T-helper 2 cell treated with Interferon-gamma antibody and Interleukin-4, amounts not matched to agents 5 μg/mL and 100 μg/mL, for 36 hours (primary cell): ENCODE results near the gene NME3.

ENCODE experiments used
- DNase-seq: peaks from one replicate; pipeline ENCODE4 v3.0.0; 2021; ENCODE audit warnings: low spot score
- H3K27ac Mint-ChIP-seq: one replicate; pipeline ENCODE4 v1.8.0; 2021; ENCODE audit warnings: mild to moderate bottlenecking, mixed read lengths
- H3K27me3 Mint-ChIP-seq: one replicate; pipeline ENCODE4 v1.8.0; 2021; ENCODE audit warnings: low read depth, mixed read lengths
- H3K36me3 Mint-ChIP-seq: one replicate; pipeline ENCODE4 v1.8.0; 2021; ENCODE audit warnings: low read depth, mixed read lengths
- H3K4me1 Mint-ChIP-seq: one replicate; pipeline ENCODE4 v1.8.0; 2021; ENCODE audit warnings: low read depth, mixed read lengths
- H3K4me3 Mint-ChIP-seq: one replicate; pipeline ENCODE4 v1.8.0; 2022; ENCODE audit warnings: mild to moderate bottlenecking, moderate library complexity, mixed read lengths
- H3K9me3 Mint-ChIP-seq: one replicate; pipeline ENCODE4 v1.8.0; 2021; ENCODE audit warnings: mixed read lengths

Gene NME3

GRCh38 chr16:1771188-1771863, at the start of gene NME3:
Gene NME3, minus strand, starts transcription at chr16:1771543. Its CDS starts 9 bp downstream, at chr16:1771534.
- Mint-ChIP-seq H3K27ac (peak within 1 kb of the TSS; percentile 97), H3K36me3 (peaks cover 20% of the 10 kb centered on the region), H3K4me3 (peak within 1 kb of the TSS; percentile 98), H3K4me1 (peaks cover 2% of the 10 kb centered on the region), H3K27me3 (no peaks in the 10 kb centered on the region), H3K9me3 (no peaks in the 10 kb centered on the region)
- peak; percentile 83 for DNase-seq

- DNase-seq, result no peak
- peaks cover 11% of the 10 kb centered on the region for H3K4me1 Mint-ChIP-seq
- H3K9me3 Mint-ChIP-seq, result no peaks in the 10 kb centered on the region
- no peaks in the 10 kb centered on the region for H3K27me3 Mint-ChIP-seq
- H3K36me3 Mint-ChIP-seq, result peaks cover 4% of the 10 kb centered on the region
- no peak overlapping the region for H3K4me3 Mint-ChIP-seq
- H3K27ac Mint-ChIP-seq, result no peak overlapping the region
Observed at GRCh38 chr16:1820946-1821290, 49.6 kb upstream of the NME3 start.

GRCh38 chr16:1820096-1820945, 49.0 kb upstream of the NME3 start:
- Mint-ChIP-seq H3K4me3 (no peak overlapping the region), H3K9me3 (no peaks in the 10 kb centered on the region), H3K36me3 (peaks cover 5% of the 10 kb centered on the region), H3K27me3 (no peaks in the 10 kb centered on the region), H3K4me1 (peaks cover 5% of the 10 kb centered on the region), H3K27ac (no peak overlapping the region)
- no peak for DNase-seq

GRCh38 chr16:1819611-1820010, 48.3 kb upstream of the NME3 start:
- Mint-ChIP-seq H3K27ac (no peak overlapping the region), H3K4me3 (no peak overlapping the region), H3K4me1 (peaks cover 3% of the 10 kb centered on the region), H3K36me3 (peaks cover 7% of the 10 kb centered on the region), H3K27me3 (no peaks in the 10 kb centered on the region), H3K9me3 (no peaks in the 10 kb centered on the region)
- no peak for DNase-seq

- Mint-ChIP-seq H3K36me3 (peaks cover 7% of the 10 kb centered on the region), H3K4me1 (peaks cover 3% of the 10 kb centered on the region), H3K4me3 (no peak overlapping the region), H3K9me3 (no peaks in the 10 kb centered on the region), H3K27me3 (no peaks in the 10 kb centered on the region), H3K27ac (no peak overlapping the region)
- DNase-seq, result no peak
Observed at GRCh38 chr16:1818873-1819525, 47.7 kb upstream of the NME3 start.

GRCh38 chr16:1818204-1818872, 47.0 kb upstream of the NME3 start:
- Mint-ChIP-seq H3K27ac (no peak overlapping the region), H3K36me3 (peaks cover 9% of the 10 kb centered on the region), H3K4me3 (no peak overlapping the region), H3K4me1 (peaks cover under 1% of the 10 kb centered on the region), H3K9me3 (no peaks in the 10 kb centered on the region), H3K27me3 (no peaks in the 10 kb centered on the region)
- DNase-seq, result no peak

- no peak overlapping the region for H3K27ac Mint-ChIP-seq
- H3K4me3 Mint-ChIP-seq, result no peak overlapping the region
- DNase-seq, result no peak
- H3K9me3 Mint-ChIP-seq, result no peaks in the 10 kb centered on the region
- peaks cover 4% of the 10 kb centered on the region for H3K4me1 Mint-ChIP-seq
- H3K27me3 Mint-ChIP-seq, result no peaks in the 10 kb centered on the region
- H3K36me3 Mint-ChIP-seq, result peaks cover 12% of the 10 kb centered on the region
Observed at GRCh38 chr16:1817716-1818115, 46.4 kb upstream of the NME3 start.

- no peak for DNase-seq
- no peak overlapping the region for H3K27ac Mint-ChIP-seq
- peaks cover 6% of the 10 kb centered on the region for H3K4me1 Mint-ChIP-seq
- no peak overlapping the region for H3K4me3 Mint-ChIP-seq
- H3K36me3 Mint-ChIP-seq, result peaks cover 10% of the 10 kb centered on the region
- H3K27me3 Mint-ChIP-seq, result no peaks in the 10 kb centered on the region
- H3K9me3 Mint-ChIP-seq, result no peaks in the 10 kb centered on the region
Observed at GRCh38 chr16:1817276-1817589, 45.9 kb upstream of the NME3 start.

GRCh38 chr16:1816396-1817275, 45.3 kb upstream of the NME3 start:
- Mint-ChIP-seq H3K4me1 (peaks cover 6% of the 10 kb centered on the region), H3K27ac (no peak overlapping the region), H3K27me3 (no peaks in the 10 kb centered on the region), H3K36me3 (peaks cover 10% of the 10 kb centered on the region), H3K4me3 (no peak overlapping the region), H3K9me3 (no peaks in the 10 kb centered on the region)
- no peak for DNase-seq

- no peak overlapping the region for H3K27ac Mint-ChIP-seq
- no peaks in the 10 kb centered on the region for H3K27me3 Mint-ChIP-seq
- no peak for DNase-seq
- H3K9me3 Mint-ChIP-seq, result no peaks in the 10 kb centered on the region
- H3K4me3 Mint-ChIP-seq, result no peak overlapping the region
- H3K4me1 Mint-ChIP-seq, result peaks cover 6% of the 10 kb centered on the region
- H3K36me3 Mint-ChIP-seq, result peaks cover 10% of the 10 kb centered on the region
Observed at GRCh38 chr16:1815461-1815860, 44.1 kb upstream of the NME3 start.

GRCh38 chr16:1812732-1813163, 41.4 kb upstream of the NME3 start:
- H3K36me3 Mint-ChIP-seq, result peaks cover 13% of the 10 kb centered on the region
- H3K27ac Mint-ChIP-seq, result no peak overlapping the region
- DNase-seq, result peak; percentile 53
- no peaks in the 10 kb centered on the region for H3K27me3 Mint-ChIP-seq
- H3K4me1 Mint-ChIP-seq, result peaks cover 6% of the 10 kb centered on the region
- H3K4me3 Mint-ChIP-seq, result no peak overlapping the region
- H3K9me3 Mint-ChIP-seq, result no peaks in the 10 kb centered on the region

- H3K9me3 Mint-ChIP-seq, result no peaks in the 10 kb centered on the region
- H3K27ac Mint-ChIP-seq, result no peak overlapping the region
- no peaks in the 10 kb centered on the region for H3K27me3 Mint-ChIP-seq
- peaks cover 24% of the 10 kb centered on the region for H3K36me3 Mint-ChIP-seq
- DNase-seq, result no peak
- peaks cover 6% of the 10 kb centered on the region for H3K4me1 Mint-ChIP-seq
- H3K4me3 Mint-ChIP-seq, result no peak overlapping the region
Observed at GRCh38 chr16:1810536-1810935, 39.2 kb upstream of the NME3 start.

- H3K36me3 Mint-ChIP-seq, result peaks cover 21% of the 10 kb centered on the region
Observed at GRCh38 chr16:1810106-1810505, 38.8 kb upstream of the NME3 start.

More at GRCh38 chr16:1810106-1810505, 38.8 kb upstream of the NME3 start:
- Mint-ChIP-seq H3K27me3 (no peaks in the 10 kb centered on the region), H3K4me3 (no peak overlapping the region), H3K27ac (no peak overlapping the region), H3K4me1 (peaks cover 6% of the 10 kb centered on the region), H3K9me3 (no peaks in the 10 kb centered on the region)
- no peak for DNase-seq
